Subcutaneous adipose tissue (tissue), 4 donors: Measurements from ENCODE around the gene RBM34. TPM values are rescaled to one million over a fixed set of nuclear protein-coding genes. Genes with fewer than 3 reads are reported as not detected.

Experiments used
- CTCF ChIP-seq: fragments of 450-650 bp; IDR thresholded peaks from one replicate; pipeline ENCODE4 v1.5.1; 2016; ENCODE audit warnings: low read depth, mild to moderate bottlenecking, control low read depth, antibody characterized with exemption, moderate library complexity
- total RNA-seq, 4 donors: library from RNA; depleted of rRNA; stranded (reverse); fragments of >200 nt; gene quantifications; one replicate each; pipeline ENCODE4 v1.1.0, GENCODE V29; 2016

The RBM34 gene
- 10 to 100 TPM; 32.2 to 57.8 (median 51.8) TPM for total RNA-seq

GRCh38 chr1:235160957-235161684 lies at the start of gene RBM34:
TSS of gene RBM34 (minus strand) at chr1:235161250. CDS start at chr1:235161226, 24 bp downstream.
- no peak for TF ChIP-seq CTCF

GRCh38 chr1:235207209-235207565 lies 46.1 kb upstream of the RBM34 start:
- TF ChIP-seq CTCF = no peak

- no peak for TF ChIP-seq CTCF
These were observed 45.6 kb upstream of the RBM34 start for GRCh38 chr1:235206533-235207208.

- TF ChIP-seq CTCF = no peak
These were observed 44.6 kb upstream of the RBM34 start for GRCh38 chr1:235205687-235206086.

- TF ChIP-seq CTCF = no peak
These were observed 42.4 kb upstream of the RBM34 start for GRCh38 chr1:235203428-235203827.

- TF ChIP-seq CTCF = no peak
These were observed 38.4 kb upstream of the RBM34 start for GRCh38 chr1:235199441-235199840.

GRCh38 chr1:235190431-235190830 lies 29.4 kb upstream of the RBM34 start:
- no peak for TF ChIP-seq CTCF
